Measurements from ENCODE around the gene PROSER2.

PROSER2 gene

DNA sequence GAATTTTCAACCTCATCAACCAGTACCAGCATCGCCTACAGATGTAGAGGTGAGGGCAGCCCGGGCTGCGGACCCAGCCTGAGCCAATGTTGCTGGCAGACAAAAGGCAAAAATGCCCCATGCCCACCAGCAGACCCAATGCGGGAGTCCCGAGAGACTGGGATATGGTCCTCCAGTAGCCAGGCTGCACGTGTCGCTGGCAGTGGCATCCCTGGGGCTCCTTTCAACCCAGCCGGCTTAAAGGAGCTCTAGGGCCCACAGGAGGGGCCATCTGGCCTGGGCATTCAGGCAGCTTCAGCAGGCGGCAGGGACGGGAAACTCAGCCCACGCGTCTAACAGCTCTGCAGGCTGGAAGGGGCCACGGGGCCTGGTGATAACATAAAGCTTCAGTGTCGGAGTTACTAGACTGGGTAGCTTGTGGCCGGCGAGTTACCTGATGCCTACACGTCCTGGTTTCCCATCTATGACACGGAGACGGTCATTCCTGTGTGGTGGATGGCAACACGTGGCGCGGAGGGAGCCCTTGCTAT is 70.7 kb downstream of the PROSER2 start:
- H3K27me3 ChIP-seq (ENCODE audit: control insufficient read depth in 2 of 2, insufficient read depth in 2 of 2, low read length in 2 of 2) = no peaks in the 10 kb centered on the region
- H3K4me3 ChIP-seq (ENCODE audit: low read length in 2 of 2) = no peak overlapping the region
- no peaks in the 10 kb centered on the region for H3K36me3 ChIP-seq (ENCODE audit: control insufficient read depth in 2 of 2, insufficient read depth in 2 of 2, low read length in 2 of 2)
- H3K9me3 ChIP-seq (ENCODE audit: control insufficient read depth in 2 of 2, low read length in 2 of 2) = no peaks in the 10 kb centered on the region
- no peak overlapping the region for H3K27ac ChIP-seq (ENCODE audit: low read depth in 2 of 2, low read length in 2 of 2)
- no peaks in the 10 kb centered on the region for H3K4me1 ChIP-seq (ENCODE audit: control insufficient read depth in 2 of 2, insufficient read depth in 2 of 2, low read length in 2 of 2)
- H3K9ac ChIP-seq (ENCODE audit: low read depth in 1 of 2, low read length in 2 of 2) = no peak overlapping the region

DNA sequence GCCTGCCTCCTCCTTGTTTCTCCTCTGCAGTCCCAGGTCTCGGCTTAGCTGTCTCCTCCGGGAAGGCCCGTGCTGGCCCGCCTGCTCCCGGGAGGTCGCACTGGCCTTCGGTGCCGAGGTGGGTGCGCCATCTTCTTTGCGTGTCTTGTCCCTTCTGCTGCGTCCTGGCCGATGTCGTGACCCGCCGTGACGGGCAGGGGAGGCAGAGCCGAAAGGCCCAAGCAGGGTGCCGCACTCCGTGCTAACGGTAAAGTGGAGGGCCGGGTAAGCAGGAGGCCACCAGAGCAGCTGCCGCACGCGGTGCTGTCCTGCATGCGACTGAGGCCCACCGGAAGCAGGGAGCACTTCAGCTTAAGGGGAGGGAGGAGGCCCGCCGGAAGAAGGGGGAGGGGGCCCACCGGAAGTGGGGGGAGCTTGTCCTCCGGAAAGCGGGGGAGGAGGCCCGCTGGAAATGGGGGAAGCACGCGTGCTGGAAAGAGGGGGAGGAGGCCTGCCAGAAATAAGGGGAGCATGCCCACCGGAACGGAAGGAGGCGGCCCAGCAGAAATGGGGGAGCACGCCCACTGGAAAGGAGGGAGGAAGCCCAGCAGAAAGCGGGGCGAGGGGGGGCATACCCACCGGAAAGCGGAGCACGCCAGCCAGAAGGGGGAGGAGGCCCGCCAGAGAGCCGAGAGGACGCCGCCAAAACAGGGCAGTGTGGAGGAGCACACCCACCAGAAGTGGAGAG is 71.4 kb downstream of the PROSER2 start:
- H3K27ac ChIP-seq (ENCODE audit: low read depth in 2 of 2, low read length in 2 of 2) = no peak overlapping the region
- H3K9ac ChIP-seq (ENCODE audit: low read depth in 1 of 2, low read length in 2 of 2) = no peak overlapping the region
- no peaks in the 10 kb centered on the region for H3K27me3 ChIP-seq (ENCODE audit: control insufficient read depth in 2 of 2, insufficient read depth in 2 of 2, low read length in 2 of 2)
- no peaks in the 10 kb centered on the region for H3K36me3 ChIP-seq (ENCODE audit: control insufficient read depth in 2 of 2, insufficient read depth in 2 of 2, low read length in 2 of 2)
- no peaks in the 10 kb centered on the region for H3K4me1 ChIP-seq (ENCODE audit: control insufficient read depth in 2 of 2, insufficient read depth in 2 of 2, low read length in 2 of 2)
- H3K9me3 ChIP-seq (ENCODE audit: control insufficient read depth in 2 of 2, low read length in 2 of 2) = no peaks in the 10 kb centered on the region
- no peak overlapping the region for H3K4me3 ChIP-seq (ENCODE audit: low read length in 2 of 2)

DNA sequence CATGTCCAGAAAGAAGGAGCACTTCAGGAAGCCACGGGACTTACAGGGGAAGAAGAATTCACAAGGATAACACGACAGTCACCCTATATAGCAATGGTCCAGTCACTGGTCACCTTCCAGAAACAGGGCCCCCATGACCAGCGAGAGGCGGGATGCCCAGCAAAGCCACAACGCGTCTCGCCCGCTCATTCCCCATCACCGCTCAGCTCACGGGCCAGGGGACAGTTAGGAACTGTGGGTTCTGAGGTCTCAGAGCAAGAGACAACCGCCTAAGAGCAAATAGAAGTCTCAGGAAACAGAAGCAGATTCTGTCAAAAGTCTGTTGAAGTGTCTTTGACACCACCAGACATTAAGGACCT is 71.9 kb downstream of the PROSER2 start:
- no peak overlapping the region for H3K4me3 ChIP-seq (ENCODE audit: low read length in 2 of 2)
- H3K9ac ChIP-seq (ENCODE audit: low read depth in 1 of 2, low read length in 2 of 2) = no peak overlapping the region
- H3K27ac ChIP-seq (ENCODE audit: low read depth in 2 of 2, low read length in 2 of 2) = no peak overlapping the region
- H3K9me3 ChIP-seq (ENCODE audit: control insufficient read depth in 2 of 2, low read length in 2 of 2) = no peaks in the 10 kb centered on the region
- no peaks in the 10 kb centered on the region for H3K36me3 ChIP-seq (ENCODE audit: control insufficient read depth in 2 of 2, insufficient read depth in 2 of 2, low read length in 2 of 2)
- no peaks in the 10 kb centered on the region for H3K4me1 ChIP-seq (ENCODE audit: control insufficient read depth in 2 of 2, insufficient read depth in 2 of 2, low read length in 2 of 2)
- H3K27me3 ChIP-seq (ENCODE audit: control insufficient read depth in 2 of 2, insufficient read depth in 2 of 2, low read length in 2 of 2) = no peaks in the 10 kb centered on the region

GRCh38 chr10:11895598-11895997 is 72.4 kb downstream of the PROSER2 start:
- no peaks in the 10 kb centered on the region for H3K9me3 ChIP-seq (ENCODE audit: control insufficient read depth in 2 of 2, low read length in 2 of 2)
- no peaks in the 10 kb centered on the region for H3K36me3 ChIP-seq (ENCODE audit: control insufficient read depth in 2 of 2, insufficient read depth in 2 of 2, low read length in 2 of 2)
- no peak overlapping the region for H3K9ac ChIP-seq (ENCODE audit: low read depth in 1 of 2, low read length in 2 of 2)
- H3K27me3 ChIP-seq (ENCODE audit: control insufficient read depth in 2 of 2, insufficient read depth in 2 of 2, low read length in 2 of 2) = no peaks in the 10 kb centered on the region
- H3K27ac ChIP-seq (ENCODE audit: low read depth in 2 of 2, low read length in 2 of 2) = no peak overlapping the region
- no peak overlapping the region for H3K4me3 ChIP-seq (ENCODE audit: low read length in 2 of 2)
- H3K4me1 ChIP-seq (ENCODE audit: control insufficient read depth in 2 of 2, insufficient read depth in 2 of 2, low read length in 2 of 2) = no peaks in the 10 kb centered on the region

GRCh38 chr10:11896549-11897200 is 73.5 kb downstream of the PROSER2 start:
- no peak overlapping the region for H3K27ac ChIP-seq (ENCODE audit: low read depth in 2 of 2, low read length in 2 of 2)
- H3K4me1 ChIP-seq (ENCODE audit: control insufficient read depth in 2 of 2, insufficient read depth in 2 of 2, low read length in 2 of 2) = no peaks in the 10 kb centered on the region
- no peaks in the 10 kb centered on the region for H3K36me3 ChIP-seq (ENCODE audit: control insufficient read depth in 2 of 2, insufficient read depth in 2 of 2, low read length in 2 of 2)
- H3K9me3 ChIP-seq (ENCODE audit: control insufficient read depth in 2 of 2, low read length in 2 of 2) = no peaks in the 10 kb centered on the region
- H3K27me3 ChIP-seq (ENCODE audit: control insufficient read depth in 2 of 2, insufficient read depth in 2 of 2, low read length in 2 of 2) = no peaks in the 10 kb centered on the region
- H3K4me3 ChIP-seq (ENCODE audit: low read length in 2 of 2) = no peak overlapping the region
- H3K9ac ChIP-seq (ENCODE audit: low read depth in 1 of 2, low read length in 2 of 2) = no peak overlapping the region

DNA sequence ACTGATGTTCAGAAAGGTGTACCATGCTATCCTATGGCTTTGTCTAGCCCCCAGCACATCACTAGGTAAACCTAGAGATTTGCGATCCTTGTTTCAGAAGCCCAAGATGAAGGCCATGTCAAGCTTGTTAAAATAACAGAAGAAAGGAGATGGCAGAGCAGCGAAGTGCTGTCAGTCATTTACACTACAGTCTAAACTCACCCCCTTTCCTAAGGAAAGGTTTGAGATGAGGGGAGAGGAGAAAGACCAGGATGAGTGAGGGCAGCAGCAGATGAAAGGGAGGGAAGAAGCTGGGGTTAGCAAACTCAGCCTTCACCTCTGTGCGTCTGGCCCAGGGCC is 74.8 kb downstream of the PROSER2 start:
- H3K27ac ChIP-seq (ENCODE audit: low read depth in 2 of 2, low read length in 2 of 2) = no peak overlapping the region
- H3K36me3 ChIP-seq (ENCODE audit: control insufficient read depth in 2 of 2, insufficient read depth in 2 of 2, low read length in 2 of 2) = no peaks in the 10 kb centered on the region
- no peaks in the 10 kb centered on the region for H3K27me3 ChIP-seq (ENCODE audit: control insufficient read depth in 2 of 2, insufficient read depth in 2 of 2, low read length in 2 of 2)
- H3K4me1 ChIP-seq (ENCODE audit: control insufficient read depth in 2 of 2, insufficient read depth in 2 of 2, low read length in 2 of 2) = no peaks in the 10 kb centered on the region
- H3K9ac ChIP-seq (ENCODE audit: low read depth in 1 of 2, low read length in 2 of 2) = no peak overlapping the region
- no peak overlapping the region for H3K4me3 ChIP-seq (ENCODE audit: low read length in 2 of 2)
- no peaks in the 10 kb centered on the region for H3K9me3 ChIP-seq (ENCODE audit: control insufficient read depth in 2 of 2, low read length in 2 of 2)

DNA sequence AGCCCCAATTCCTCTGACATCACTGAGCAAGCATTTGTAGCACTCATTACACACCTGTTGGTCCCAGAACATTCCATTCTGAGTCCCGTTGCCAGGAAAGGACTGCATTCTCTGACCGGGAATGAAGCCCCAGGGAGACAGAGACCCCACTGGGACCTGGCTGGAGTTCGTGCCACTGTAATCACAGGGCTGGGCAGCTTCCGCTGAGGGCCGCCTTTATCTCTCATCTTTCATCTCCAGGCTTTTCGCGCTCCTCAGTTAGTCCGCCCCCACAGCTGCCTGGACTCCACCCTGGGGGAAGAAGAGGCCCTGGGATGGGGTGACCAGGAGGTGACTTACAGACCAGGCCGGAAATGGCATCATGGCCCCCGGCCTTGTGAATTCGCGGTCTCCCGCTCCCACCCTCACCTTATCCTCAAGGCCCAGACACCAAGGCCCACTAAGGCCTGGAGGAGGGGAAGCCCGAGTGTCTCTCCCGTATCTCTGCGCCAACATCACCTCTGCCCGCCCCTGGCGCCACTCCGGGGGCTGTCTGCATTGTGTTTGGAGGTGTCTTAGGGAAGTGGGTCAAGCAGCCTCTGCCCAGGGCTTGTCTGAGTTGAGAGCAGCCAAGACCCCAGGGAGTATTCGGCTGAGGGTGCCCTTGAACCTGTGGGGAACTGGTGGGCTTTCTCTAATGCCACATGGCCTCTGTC is 75.4 kb downstream of the PROSER2 start:
- Histone ChIP-seq H3K9me3 (ENCODE audit: control insufficient read depth in 2 of 2, low read length in 2 of 2) (no peaks in the 10 kb centered on the region), H3K4me3 (ENCODE audit: low read length in 2 of 2) (no peak overlapping the region), H3K4me1 (ENCODE audit: control insufficient read depth in 2 of 2, insufficient read depth in 2 of 2, low read length in 2 of 2) (no peaks in the 10 kb centered on the region), H3K9ac (ENCODE audit: low read depth in 1 of 2, low read length in 2 of 2) (no peak overlapping the region), H3K27ac (ENCODE audit: low read depth in 2 of 2, low read length in 2 of 2) (no peak overlapping the region), H3K36me3 (ENCODE audit: control insufficient read depth in 2 of 2, insufficient read depth in 2 of 2, low read length in 2 of 2) (no peaks in the 10 kb centered on the region), H3K27me3 (ENCODE audit: control insufficient read depth in 2 of 2, insufficient read depth in 2 of 2, low read length in 2 of 2) (no peaks in the 10 kb centered on the region)

GRCh38 chr10:11899067-11899876 is 76.1 kb downstream of the PROSER2 start:
- no peak overlapping the region for H3K9ac ChIP-seq (ENCODE audit: low read depth in 1 of 2, low read length in 2 of 2)
- H3K36me3 ChIP-seq (ENCODE audit: control insufficient read depth in 2 of 2, insufficient read depth in 2 of 2, low read length in 2 of 2) = no peaks in the 10 kb centered on the region
- H3K27me3 ChIP-seq (ENCODE audit: control insufficient read depth in 2 of 2, insufficient read depth in 2 of 2, low read length in 2 of 2) = no peaks in the 10 kb centered on the region
- no peak overlapping the region for H3K27ac ChIP-seq (ENCODE audit: low read depth in 2 of 2, low read length in 2 of 2)
- H3K4me1 ChIP-seq (ENCODE audit: control insufficient read depth in 2 of 2, insufficient read depth in 2 of 2, low read length in 2 of 2) = no peaks in the 10 kb centered on the region
- H3K9me3 ChIP-seq (ENCODE audit: control insufficient read depth in 2 of 2, low read length in 2 of 2) = no peaks in the 10 kb centered on the region
- H3K4me3 ChIP-seq (ENCODE audit: low read length in 2 of 2) = no peak overlapping the region

DNA sequence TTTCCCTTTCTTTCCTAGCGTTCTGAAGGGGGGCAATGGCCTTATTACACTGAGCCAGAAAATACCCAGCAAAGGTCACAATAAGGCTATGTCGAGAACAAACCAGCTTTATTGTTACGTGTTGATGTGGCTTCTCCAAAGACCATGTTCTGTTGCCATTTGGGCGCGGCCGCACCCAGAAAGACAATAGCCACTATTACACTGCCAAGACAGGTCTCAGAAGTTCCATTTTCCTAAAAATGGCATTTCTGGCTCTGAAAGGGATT is 77.8 kb downstream of the PROSER2 start:
- Histone ChIP-seq H3K27ac (ENCODE audit: low read depth in 2 of 2, low read length in 2 of 2) (no peak overlapping the region), H3K4me1 (ENCODE audit: control insufficient read depth in 2 of 2, insufficient read depth in 2 of 2, low read length in 2 of 2) (no peaks in the 10 kb centered on the region)

GRCh38 chr10:11901454-11901832 is 78.3 kb downstream of the PROSER2 start:
- no peaks in the 10 kb centered on the region for H3K36me3 ChIP-seq (ENCODE audit: control insufficient read depth in 2 of 2, insufficient read depth in 2 of 2, low read length in 2 of 2)
- no peaks in the 10 kb centered on the region for H3K9me3 ChIP-seq (ENCODE audit: control insufficient read depth in 2 of 2, low read length in 2 of 2)
- H3K4me1 ChIP-seq (ENCODE audit: control insufficient read depth in 2 of 2, insufficient read depth in 2 of 2, low read length in 2 of 2) = no peaks in the 10 kb centered on the region
- no peak overlapping the region for H3K4me3 ChIP-seq (ENCODE audit: low read length in 2 of 2)
- H3K9ac ChIP-seq (ENCODE audit: low read depth in 1 of 2, low read length in 2 of 2) = no peak overlapping the region
- no peaks in the 10 kb centered on the region for H3K27me3 ChIP-seq (ENCODE audit: control insufficient read depth in 2 of 2, insufficient read depth in 2 of 2, low read length in 2 of 2)
- H3K27ac ChIP-seq (ENCODE audit: low read depth in 2 of 2, low read length in 2 of 2) = no peak overlapping the region

More for the DNA sequence above, 77.8 kb downstream of the PROSER2 start:
- Histone ChIP-seq H3K27me3 (ENCODE audit: control insufficient read depth in 2 of 2, insufficient read depth in 2 of 2, low read length in 2 of 2) (no peaks in the 10 kb centered on the region), H3K36me3 (ENCODE audit: control insufficient read depth in 2 of 2, insufficient read depth in 2 of 2, low read length in 2 of 2) (no peaks in the 10 kb centered on the region), H3K9me3 (ENCODE audit: control insufficient read depth in 2 of 2, low read length in 2 of 2) (no peaks in the 10 kb centered on the region), H3K4me3 (ENCODE audit: low read length in 2 of 2) (no peak overlapping the region), H3K9ac (ENCODE audit: low read depth in 1 of 2, low read length in 2 of 2) (no peak overlapping the region)

Measured in mucosa of rectum (tissue), 2 donors.